Nephron progenitor cell (in vitro differentiated cells): ENCODE data around the gene GFPT2.
A peak's percentile ranks its signal among the peaks of the same experiment; 100 is the strongest.

ENCODE experiments used
- DNase-seq: peaks from one replicate; pipeline ENCODE4 v3.0.0; 2021
- H3K27ac Mint-ChIP-seq: 2 replicates; pipeline ENCODE4 v1.8.0; 2021; ENCODE audit warnings: mild to moderate bottlenecking, moderate library complexity, mixed read lengths
- H3K27me3 Mint-ChIP-seq: 2 replicates; pipeline ENCODE4 v1.8.0; 2021; ENCODE audit warnings: mild to moderate bottlenecking, low read depth, mixed read lengths; ENCODE audit not compliant: poor library complexity
- H3K36me3 Mint-ChIP-seq: 2 replicates; pipeline ENCODE4 v1.8.0; 2021; ENCODE audit warnings: low read depth, mixed read lengths
- H3K4me1 Mint-ChIP-seq: 2 replicates; pipeline ENCODE4 v1.8.0; 2021; ENCODE audit warnings: mixed read lengths
- H3K4me3 Mint-ChIP-seq: 2 replicates; pipeline ENCODE4 v1.8.0; 2021; ENCODE audit warnings: mild to moderate bottlenecking, moderate library complexity, mixed read lengths
- H3K9me3 Mint-ChIP-seq: 2 replicates; pipeline ENCODE4 v1.8.0; 2021; ENCODE audit warnings: mild to moderate bottlenecking, moderate library complexity, mixed read lengths
- TF ChIP-seq, protein P1 (sequence below): fragments of 200-600 bp; sonication (generic); IDR thresholded peaks from 2 replicates; pipeline ENCODE4 v1.5.0; 2021; ENCODE audit warnings: antibody characterized with exemption

Gene GFPT2

DNA sequence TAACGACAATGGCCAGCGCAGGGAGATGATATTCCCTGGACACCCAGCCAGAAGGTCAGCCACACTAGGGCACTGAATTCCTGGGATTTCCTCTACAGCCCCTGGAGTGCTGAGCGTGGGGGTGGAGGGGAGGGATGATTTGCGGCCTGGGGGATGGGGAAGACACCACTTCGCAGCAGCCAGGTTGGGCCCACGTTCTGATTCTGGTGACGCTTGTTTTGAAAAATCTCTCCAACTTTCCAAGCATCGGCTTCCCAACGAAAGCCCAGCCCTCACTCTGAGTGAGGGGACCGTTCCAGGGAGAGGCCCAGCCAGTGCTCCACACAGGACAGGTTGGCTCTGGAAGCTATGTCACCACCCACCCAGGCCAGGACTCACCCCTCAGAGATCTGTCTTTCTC is 5.4 kb downstream of the GFPT2 start:
- TF ChIP-seq, protein P1, sequence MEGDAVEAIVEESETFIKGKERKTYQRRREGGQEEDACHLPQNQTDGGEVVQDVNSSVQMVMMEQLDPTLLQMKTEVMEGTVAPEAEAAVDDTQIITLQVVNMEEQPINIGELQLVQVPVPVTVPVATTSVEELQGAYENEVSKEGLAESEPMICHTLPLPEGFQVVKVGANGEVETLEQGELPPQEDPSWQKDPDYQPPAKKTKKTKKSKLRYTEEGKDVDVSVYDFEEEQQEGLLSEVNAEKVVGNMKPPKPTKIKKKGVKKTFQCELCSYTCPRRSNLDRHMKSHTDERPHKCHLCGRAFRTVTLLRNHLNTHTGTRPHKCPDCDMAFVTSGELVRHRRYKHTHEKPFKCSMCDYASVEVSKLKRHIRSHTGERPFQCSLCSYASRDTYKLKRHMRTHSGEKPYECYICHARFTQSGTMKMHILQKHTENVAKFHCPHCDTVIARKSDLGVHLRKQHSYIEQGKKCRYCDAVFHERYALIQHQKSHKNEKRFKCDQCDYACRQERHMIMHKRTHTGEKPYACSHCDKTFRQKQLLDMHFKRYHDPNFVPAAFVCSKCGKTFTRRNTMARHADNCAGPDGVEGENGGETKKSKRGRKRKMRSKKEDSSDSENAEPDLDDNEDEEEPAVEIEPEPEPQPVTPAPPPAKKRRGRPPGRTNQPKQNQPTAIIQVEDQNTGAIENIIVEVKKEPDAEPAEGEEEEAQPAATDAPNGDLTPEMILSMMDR: no peak
- Mint-ChIP-seq H3K27ac (peak overlapping the region; percentile 93), H3K4me1 (peaks cover 81% of the 10 kb centered on the region), H3K4me3 (no peak overlapping the region), H3K36me3 (no peaks in the 10 kb centered on the region), H3K9me3 (no peaks in the 10 kb centered on the region), H3K27me3 (peaks cover 9% of the 10 kb centered on the region)
- DNase-seq: peak; percentile 59

DNA sequence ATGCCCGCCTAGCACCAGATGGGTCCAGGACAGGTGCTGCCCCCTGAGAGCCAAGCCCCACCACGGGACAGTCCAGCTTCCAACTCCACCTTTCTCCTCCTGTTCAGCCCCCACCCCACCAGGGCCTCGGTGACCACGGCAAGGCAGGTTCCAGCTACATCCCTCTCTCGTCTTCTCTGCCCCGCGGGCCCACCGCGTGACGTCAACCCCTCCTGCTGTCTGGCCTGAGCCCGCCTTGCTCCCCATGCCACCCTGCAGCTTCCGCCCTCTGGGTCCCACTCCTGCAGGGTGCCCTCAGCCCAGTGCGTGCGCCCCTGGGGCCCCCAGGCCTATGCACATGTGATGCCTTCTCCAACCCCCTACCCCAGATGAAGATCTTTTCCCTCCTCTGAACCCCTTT is 6.8 kb downstream of the GFPT2 start:
- H3K9me3 Mint-ChIP-seq: peaks cover 4% of the 10 kb centered on the region
- TF ChIP-seq, protein P1: no peak
- DNase-seq: no peak
- no peak overlapping the region for H3K4me3 Mint-ChIP-seq
- peaks cover 82% of the 10 kb centered on the region for H3K4me1 Mint-ChIP-seq
- peaks cover 8% of the 10 kb centered on the region for H3K36me3 Mint-ChIP-seq
- no peak overlapping the region for H3K27ac Mint-ChIP-seq
- H3K27me3 Mint-ChIP-seq: peaks cover 5% of the 10 kb centered on the region

DNA sequence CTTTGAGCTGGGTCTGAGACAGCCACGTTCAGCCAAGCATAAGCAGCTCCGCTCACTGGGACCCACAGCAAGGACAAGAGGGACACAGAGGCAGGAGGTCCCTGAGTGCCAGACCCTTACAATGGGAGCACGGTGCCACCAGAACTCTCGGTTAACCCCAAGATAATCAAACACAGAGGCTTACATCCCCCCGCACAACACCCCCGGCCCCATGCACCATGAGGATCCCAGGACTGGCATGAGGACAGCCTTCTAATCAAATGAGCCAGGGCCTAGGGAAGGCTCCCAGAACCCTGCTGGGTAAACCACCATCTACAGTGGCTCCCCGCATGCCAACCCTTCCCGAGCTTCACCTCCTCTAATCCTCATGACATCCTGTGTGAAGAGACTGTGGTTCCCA is 7.4 kb downstream of the GFPT2 start:
- Mint-ChIP-seq H3K9me3 (peaks cover 4% of the 10 kb centered on the region), H3K4me3 (no peak overlapping the region), H3K27ac (no peak overlapping the region), H3K4me1 (peaks cover 77% of the 10 kb centered on the region), H3K27me3 (peaks cover 5% of the 10 kb centered on the region), H3K36me3 (peaks cover 8% of the 10 kb centered on the region)
- no peak for DNase-seq
- TF ChIP-seq, protein P1: no peak

DNA sequence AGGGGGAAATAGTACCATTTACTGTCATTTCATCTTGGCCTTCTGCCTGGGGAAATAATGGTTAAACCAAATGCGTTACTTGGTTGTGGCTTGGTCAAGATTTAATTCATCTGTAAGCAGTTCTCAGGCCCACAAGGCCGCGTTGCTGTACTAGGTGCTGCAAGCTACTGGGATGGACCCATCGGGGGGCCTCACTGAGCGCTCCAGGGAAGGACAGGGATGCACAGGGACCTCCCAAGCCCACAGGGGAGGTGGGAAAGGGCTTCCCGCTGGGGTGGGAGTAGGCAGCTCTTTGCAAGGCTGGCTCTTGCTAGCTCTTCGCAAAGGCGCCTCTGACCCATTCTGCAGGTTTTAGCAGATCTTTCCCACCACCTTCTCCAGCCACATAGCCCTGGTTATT is 8.0 kb downstream of the GFPT2 start:
- Mint-ChIP-seq H3K4me1 (peaks cover 71% of the 10 kb centered on the region), H3K4me3 (no peak overlapping the region), H3K9me3 (peaks cover 4% of the 10 kb centered on the region), H3K36me3 (peaks cover 8% of the 10 kb centered on the region), H3K27ac (no peak overlapping the region), H3K27me3 (peaks cover 5% of the 10 kb centered on the region)
- TF ChIP-seq, protein P1: no peak
- no peak for DNase-seq

DNA sequence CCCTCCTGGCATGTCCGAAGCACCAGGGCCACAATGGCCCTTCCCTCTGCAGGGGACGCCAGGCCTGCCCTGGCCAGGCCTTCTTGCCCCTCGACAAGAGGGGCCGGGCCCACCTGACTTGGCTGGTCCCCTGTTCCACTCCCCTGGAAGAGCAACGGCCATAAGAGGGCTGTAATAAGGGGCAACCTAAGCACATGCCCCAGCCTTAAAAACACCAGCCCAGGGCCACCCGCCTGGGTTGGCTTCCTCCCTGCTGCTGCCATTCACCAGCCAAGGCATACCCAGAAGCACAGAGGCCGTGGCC is 8.5 kb downstream of the GFPT2 start:
- TF ChIP-seq, protein P1: no peak
- no peak for DNase-seq
- H3K27me3 Mint-ChIP-seq: peaks cover 5% of the 10 kb centered on the region
- peaks cover 10% of the 10 kb centered on the region for H3K36me3 Mint-ChIP-seq
- H3K27ac Mint-ChIP-seq: no peak overlapping the region
- no peak overlapping the region for H3K4me3 Mint-ChIP-seq
- H3K4me1 Mint-ChIP-seq: peaks cover 68% of the 10 kb centered on the region
- H3K9me3 Mint-ChIP-seq: peaks cover 4% of the 10 kb centered on the region

DNA sequence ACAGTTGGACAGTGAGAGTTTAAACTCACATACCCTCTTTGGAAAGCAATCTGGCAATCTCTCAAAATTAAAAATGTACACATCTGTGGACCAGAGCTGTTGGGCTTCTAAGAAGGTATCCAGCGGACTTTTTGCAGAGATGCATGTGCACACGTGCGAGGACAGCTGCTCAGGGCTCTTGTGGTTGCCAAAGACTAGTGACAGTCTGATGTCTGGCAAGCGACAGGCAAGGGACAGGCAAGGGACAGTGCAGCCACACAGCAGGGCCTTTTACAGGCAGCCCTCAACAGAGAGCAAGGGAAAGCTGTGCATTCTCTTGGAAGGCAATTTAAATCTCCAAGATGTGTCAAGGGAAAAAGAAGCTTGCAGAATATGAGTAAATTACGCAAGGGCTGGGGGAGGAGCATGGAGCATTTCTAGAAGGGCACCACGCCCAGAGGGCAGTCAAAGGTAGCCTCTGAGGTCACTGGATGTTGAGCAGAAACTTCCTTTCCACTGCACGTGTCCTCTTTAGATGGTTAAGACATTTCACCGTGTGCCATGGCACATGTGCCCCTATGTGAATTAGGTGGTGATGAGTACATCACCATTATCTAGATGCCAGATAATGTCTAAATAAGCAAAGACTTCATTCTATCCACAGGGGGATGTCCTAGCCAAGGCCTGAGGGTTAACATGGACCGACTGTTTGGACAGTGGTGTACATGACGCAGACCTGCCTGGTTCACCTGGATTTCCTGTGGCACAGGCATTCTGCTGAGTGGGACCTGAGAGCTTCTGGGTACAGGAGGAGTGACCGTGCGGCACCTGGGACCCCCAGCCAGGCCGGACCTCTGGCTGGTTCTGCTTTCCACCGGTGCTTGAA is 9.1 kb downstream of the GFPT2 start:
- Mint-ChIP-seq H3K4me3 (no peak overlapping the region), H3K4me1 (peaks cover 68% of the 10 kb centered on the region), H3K36me3 (peaks cover 13% of the 10 kb centered on the region), H3K27ac (no peak overlapping the region), H3K27me3 (peaks cover 5% of the 10 kb centered on the region), H3K9me3 (peaks cover 4% of the 10 kb centered on the region)
- DNase-seq: no peak
- TF ChIP-seq, protein P1: no peak
